NCI-H2171 (cell line): ENCODE results near the gene PDE6B.
"Not testable (repeated sequence)": the region's sequence is repeated elsewhere in the genome, so short reads cannot be mapped to it uniquely, and the experiment has no call there.

ENCODE experiments used
- DNase-seq: peaks from one replicate; lab custom pipeline; 2025; lab: John Stamatoyannopoulos, UW

PDE6B gene

DNA sequence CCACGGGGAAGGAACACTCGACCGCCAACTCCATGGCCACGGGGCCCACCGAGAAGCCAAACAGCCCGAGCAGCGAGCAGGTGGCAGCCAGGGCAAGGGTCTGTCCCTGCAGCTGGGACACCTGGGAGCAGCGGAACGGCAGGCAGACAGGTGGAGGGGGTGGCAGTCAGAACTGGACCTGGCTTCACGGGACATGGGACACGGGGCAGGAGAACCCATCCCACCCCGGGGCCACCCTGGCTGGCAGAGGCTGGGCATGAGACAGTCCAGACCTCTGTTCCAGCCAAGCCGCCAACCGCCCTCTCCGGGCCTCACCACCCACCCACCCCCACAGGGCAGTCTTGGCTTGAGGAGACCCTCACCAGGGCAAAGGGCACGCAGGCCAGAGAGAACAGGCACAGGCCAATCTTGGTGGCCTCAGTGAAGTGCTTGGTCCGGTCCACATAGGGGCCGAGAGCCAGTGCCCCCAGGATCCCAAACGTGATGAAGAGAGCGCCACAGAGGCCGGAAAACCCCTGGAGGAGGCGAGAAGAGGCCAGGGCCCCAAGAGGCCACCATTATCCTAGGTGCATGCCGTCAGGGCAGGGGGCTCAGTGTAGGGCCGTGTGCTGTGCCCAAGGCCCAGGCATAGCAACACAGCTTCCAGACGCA lies 58.0 kb downstream of the PDE6B start:
- DNase-seq, result no peak

DNA sequence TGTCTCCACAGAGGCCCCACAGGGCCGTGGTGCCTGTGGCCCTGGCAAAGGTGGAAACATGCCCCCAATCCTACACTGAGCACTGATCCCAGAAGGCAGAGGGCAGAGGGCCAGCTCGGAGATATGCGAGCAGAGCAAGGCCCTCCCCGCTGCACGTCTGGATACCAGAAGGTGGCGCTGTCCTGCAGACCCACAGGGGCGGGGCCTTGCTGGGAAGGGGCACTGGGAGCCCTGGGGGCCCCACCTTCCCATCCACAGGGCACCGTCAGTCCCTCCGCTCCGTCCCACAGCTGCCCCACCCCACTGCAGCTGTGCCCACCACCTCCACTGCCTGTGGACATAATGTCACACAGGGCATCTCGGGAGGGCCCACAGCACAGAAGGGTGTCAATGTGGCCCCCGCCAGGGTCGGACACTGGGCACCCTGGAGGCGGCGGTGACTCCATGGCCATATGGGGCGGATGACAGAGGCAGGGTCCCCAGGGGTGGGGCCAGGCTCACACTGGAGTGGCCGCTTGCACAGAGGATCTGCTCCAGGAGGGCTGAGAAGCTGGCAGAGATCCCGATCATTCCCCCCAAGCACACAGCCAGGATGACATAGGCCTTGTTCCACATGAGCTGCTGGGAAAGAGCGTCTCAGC lies 58.7 kb downstream of the PDE6B start:
- peak; percentile 14 for DNase-seq

DNA sequence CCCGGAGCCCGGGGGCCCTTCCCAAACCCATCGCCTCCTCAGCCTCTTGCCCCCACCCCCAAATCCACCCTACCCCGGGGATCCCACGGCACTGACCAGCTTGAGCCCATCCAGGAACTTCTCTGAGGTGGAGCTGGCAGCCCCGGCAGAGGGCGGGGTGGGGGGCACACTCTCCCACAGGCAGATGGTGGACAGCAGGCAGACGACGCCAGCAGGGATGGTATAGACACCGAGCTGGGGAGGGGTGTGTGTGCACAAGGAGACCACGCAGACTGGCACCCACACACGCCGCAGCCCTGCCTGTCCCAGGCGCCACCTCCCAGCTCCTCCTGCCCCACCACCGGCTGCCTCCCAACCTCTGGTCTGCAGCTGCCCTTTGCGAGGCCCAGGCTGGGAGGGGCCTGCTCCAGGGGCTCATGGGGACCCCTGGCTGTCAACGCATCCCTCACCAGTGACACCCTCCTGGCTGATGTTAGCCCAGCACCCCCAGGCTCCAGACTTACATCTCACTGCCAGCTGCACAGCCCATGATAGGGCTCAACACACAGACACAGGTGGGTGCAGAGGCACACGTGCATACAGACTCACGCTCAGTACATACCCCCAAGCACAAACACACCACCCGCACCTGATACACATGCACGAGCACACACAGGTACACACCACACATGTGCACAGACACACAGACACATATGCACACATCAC lies 59.4 kb downstream of the PDE6B start:
- no peak for DNase-seq

DNA sequence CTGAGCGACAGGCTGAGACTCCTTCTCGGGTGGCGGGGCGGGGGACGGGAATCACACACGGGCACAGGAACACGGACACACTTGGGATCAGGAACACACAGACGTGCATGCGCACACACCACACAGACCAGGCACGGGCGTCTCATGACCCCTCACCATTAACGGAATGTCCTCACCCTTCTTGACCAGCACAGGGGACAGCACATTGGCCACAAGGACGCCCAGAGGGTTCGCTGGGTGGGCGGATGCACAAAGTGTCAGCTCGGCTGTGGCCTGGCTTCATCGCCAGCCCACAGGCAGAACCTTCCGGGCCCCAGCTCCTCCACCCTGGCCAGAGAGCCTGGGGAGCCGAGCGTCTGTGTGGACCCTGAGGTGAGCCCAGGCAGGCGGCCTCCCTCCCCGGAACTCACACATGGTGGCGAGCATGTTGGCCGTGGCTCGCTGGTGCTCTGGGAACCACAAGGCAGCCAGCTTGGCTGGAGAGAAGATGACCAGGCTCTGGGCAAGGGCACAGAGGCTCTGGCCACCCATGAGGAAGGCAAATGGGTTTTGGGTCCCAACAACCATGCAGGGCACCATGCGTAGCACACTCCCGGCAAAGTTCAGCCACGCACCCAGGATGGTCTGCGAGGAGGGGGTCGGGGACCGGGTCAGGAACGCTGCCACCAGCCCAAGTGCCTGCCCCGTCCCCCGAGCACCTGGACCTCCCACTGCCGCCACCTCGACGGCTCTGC lies 60.5 kb downstream of the PDE6B start:
- no peak for DNase-seq

DNA sequence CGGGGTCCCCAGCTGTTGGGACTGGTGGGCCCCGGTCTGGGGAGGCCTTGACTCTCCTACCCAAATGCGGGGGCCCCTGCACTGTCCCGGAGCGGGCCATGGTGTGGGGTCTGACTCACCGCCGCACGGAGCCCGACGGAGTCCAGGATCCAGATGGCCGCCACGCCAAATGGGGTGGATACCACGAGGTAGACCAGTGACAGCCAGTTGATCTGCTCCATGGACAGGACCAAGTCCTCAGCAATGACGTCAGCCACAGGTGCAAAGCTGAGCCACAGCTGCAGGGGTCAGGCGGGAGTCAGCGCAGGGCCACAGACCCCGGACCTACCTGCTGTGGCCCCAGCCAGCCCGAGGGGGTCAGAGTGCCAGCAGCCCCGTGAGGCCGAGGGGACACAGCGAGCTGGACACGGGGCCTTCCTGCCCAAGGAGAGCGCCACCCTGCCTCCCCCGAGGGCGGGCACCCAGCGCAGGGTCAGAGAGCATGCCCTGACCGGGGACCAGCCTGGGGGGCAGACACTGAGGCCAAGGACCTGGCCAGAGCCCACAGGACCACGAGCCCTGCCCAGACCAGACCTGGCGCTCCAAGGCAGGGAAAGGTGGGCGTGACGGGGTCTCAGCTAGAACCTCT lies 61.2 kb downstream of the PDE6B start:
- no peak for DNase-seq

DNA sequence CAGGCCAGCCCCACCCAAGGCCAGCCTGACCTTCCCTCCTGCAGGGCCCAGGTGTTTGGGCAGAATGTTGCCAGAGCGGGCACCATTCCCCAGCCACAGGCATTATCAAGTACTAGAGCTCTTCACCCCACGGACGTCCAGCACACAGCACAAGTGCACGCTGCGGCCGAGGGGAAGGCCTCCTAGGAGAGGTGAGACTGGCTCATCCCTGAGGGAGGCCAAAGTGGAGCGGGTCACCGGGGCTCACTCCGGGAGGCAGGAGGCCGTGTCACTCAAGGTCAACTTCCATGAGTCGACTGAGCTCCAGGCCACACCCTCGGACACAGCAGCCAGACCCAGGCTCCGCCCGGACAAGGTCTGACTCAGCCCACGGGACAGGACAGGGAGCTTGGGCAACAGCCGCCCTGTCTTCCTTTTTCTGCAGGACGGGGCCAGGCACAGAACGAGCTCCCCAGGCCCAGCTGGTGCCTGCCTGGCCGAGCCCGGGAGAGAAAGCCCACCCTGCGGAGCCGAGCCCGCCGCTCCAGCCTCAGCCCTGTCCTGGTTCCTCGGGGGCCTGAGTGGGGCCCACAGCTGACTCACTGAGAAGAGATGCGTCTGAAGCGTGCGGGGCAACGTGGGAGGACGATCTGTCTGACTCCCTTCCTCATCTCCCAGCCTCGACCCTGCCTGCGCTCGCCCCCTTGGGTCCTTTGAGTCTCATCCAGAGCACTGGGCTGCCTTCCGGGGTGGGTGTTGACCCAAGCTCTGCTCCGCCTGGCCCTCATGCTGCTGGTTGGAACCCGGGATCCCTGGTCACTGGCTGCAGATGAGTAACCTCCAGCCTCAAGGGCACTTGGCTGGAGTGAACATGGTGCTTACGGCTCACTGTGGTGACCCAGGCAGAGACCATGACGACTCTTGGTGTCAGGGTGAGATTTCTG lies 61.9 kb downstream of the PDE6B start:
- no peak for DNase-seq

DNA sequence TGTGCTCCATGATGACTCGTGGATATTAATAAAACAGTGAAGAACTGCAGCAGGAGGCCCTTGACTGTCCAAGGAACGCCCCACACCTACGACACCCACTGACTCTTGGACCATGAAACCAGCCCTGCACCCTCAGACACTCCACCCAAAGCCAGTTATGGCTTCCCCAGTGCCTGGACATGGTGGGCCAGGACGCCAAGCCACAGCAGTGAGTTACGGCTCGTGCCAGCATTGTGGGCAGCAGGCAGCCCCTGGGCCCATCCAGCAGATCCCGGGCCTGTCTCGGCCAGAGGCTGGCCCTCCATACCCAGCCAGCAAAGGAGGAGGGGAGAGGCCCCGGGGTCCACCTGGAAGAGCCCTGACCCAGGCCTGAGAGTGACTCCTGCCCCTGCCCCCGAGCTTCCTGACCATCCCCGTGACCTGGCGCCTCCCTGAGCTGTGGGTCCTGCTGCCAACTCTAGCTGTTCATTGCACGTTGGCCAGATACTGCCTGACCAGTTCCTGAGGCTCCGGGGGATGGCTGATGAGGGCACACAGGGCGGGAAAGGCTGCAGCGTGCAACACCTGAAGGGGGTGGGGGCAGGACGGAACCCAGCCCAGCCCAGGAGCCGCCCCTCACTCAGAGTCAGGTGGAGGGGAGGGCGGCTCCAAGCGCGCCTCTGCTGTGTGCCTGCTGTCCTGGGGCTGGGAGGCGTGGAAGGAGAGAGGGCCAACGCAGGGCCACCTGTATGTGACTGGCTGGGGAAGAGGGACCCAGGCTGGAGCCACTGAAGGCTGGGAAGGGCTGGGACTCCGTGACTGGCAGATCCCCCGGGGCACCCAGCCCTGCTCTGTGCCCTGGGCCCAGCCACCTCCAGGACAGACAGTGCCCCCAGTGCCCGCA lies 62.8 kb downstream of the PDE6B start:
- DNase-seq, result no peak

DNA sequence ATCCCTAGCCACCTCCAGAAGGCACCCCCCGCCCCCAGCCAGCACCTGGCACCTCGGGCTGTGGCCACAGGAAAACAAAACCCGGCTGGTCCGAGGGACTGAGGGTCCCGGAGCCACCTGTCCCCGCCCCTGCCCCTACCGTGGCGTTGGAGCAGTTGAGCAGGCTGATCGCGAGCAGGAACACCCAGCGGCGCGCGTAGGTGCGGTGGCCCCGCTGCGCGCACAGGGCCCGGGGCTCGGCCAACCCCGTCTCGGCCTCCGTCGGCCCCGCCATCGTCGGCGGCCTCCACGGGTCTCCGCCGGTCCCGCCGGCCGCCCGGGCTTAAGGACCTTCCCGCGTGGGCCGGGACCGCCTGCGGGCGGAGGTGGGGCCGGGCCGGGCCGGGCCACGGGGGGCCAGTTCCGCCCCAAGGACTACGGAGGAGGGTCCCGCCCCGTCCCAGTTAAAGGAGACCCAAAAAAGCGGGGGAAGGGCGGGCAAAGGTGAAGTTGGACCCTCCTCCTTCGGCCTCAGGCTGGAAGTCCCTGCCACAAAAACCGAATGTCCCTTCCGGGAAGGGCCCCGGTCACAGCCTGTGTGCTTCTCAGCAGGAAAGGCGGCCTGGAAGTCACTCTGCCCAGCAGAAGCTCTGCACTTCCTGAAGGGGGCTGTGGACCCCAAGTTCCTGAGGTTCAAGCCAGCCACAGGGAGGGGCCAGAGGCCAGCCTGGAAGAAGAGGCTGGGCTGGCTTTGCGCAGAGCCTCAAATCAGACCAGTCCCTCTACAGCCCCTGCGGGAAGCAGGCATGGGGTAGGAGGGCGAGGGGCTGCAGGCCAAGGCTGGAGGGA lies 63.7 kb downstream of the PDE6B start, which contains the start of gene SLC49A3:
SLC49A3 (minus strand) TSS at position 298 of the 828 bp plus-strand sequence; CDS start at position 274, 24 bp downstream.
- no peak for DNase-seq

DNA sequence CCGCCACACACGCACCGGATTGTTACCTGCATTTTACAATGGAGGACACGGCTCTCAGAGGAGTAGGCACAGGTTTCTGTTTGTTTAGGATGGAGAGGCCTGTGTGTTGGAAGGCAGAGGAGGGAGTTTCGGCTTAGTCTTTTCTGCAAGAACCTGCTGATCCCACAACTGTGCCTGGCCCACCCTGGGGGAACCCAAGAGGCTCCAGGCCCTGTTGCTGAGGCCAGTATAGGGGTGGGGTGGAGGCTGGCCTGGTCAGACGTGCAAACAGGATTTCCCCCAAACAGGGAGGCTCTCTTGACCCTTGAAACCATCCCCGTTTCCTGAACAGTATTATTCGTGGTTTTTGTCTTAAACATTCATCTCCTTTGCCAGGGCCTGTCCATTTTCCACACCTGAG lies 64.3 kb downstream of the PDE6B start:
- DNase-seq, result no peak

DNA sequence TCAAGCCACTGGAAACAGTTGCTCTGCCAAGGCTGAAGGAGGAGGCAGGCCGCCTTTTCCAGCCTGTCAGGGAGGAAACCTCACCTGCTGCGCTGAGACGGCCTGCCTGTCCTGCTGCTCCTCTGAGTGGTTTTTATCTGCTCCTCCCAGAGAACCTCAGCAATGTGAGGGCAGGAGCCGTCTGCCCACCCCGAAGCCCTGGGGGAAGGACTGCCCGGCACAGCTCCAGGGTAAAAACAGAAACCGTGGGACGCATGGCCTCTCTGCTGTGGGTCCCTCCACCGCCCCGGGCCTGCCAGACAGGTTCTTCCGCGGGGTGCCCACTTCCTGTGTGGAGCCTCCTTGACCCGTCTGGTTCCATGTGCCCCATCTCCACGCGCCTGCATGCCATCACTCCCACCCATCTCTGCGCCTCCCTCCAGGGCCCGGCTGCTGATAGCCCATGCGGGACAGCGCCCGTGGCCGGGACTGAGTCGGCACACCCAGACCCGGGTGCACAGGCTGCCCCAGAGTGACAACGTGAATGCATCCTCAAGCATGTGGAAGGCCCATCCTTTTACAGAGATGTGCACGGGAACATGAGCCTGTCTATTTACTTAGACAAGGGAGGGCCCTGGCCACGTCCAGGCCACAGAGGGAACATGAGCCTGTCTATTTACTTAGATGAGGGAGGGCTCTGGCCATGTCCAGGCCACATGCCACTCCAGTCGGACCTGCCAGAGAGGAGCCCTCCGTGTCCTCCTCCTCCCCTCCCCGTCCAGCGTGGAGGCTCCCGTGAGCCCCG lies 67.6 kb downstream of the PDE6B start:
- DNase-seq, result no peak

DNA sequence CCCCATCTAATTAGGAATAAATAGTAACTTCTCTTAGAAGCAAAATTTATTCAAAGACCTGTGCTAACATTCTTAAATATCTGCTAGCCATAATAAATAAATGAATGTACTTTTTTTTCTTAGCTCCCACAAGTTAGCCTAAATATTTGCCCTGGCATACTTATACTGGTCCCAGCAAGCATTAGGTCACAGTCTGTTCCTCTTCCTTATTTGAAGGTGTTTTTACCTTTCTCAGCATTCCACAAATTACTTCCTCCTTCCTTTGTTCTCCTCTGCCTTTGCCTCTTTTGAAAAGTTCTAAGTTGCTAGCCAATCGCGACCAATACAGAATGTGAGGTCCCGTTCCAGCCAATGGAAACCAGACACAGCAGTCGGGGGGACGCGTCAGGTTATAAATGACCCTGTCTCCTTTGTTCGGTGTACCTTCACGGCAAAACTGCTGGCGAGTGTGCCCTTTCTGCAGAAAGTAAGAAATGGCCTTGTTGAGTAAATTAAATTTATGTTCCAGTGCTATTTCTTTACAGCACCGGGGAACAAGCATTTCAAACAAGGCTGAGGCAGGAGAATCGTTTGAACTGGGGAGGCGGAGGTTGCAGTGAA lies 69.1 kb downstream of the PDE6B start:
- not testable (repeated sequence) for DNase-seq

DNA sequence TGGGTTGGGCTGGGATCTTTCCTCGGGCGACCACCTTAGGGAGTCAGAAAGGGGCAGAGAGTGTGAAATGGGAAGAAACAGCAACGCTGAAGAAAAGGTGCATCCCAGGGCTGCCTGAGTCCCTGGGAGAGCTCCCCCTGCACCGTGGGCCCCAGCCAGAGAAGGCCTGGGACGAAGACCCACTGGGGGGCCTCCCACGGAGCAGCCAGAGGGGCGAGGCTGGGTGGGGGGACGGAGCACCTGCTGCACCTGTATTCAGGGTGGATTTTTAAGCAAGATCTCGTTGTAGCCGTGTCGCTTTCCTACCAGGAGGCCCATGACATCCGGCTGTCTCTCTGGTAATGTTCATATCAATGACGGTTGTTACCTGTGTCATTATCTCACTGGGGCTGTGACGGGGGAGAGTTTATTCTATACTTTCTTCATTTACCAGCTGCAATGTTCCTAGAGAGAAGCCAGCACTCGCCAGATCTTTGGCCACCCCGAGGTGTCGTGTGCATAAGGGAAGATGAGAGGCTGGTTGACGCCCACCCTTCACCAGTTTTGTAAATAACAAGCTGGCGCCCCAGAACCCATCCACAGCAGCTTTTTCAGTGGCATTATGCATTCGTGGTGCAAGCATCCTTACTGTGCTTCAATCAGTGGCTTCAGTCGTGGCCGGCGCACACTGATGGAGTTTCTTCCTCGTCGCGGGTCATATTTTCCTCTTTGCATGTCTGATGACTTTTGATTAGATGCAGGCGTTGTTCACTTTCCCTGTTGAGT lies 74.6 kb downstream of the PDE6B start:
- no peak for DNase-seq

DNA sequence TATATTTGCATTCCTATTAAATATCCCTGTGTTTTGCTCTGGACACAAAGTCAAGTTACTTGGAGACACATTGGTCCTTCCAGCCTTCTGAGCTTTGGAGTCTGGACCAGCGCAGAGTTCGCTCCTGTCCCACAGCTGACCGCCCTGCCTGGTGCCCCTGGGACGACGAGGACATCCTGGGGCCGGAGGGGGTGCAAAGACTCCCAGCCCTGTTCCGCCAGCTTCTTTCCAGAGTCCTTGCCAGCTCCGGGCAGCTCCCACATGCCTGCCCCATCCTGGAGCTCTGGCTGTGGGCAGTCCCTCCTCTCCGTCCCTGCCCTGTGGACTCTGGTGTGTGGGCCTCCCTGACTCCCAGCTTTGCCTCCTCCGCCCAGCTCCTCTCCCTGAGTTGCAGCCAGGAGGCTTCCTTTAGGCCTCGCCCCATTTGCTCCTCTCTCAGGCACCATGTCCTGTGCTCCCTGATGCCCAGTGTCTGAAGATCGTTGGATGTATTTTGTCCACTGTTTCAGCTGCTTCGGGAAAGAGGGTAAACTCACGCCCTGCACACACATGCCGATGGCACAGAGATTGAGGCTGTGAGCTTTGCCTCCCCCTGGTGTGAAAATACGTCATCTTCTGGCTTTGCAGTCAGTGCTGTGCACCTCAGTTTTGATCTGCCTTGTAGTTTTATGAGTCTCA lies 75.4 kb downstream of the PDE6B start:
- DNase-seq, result no peak

DNA sequence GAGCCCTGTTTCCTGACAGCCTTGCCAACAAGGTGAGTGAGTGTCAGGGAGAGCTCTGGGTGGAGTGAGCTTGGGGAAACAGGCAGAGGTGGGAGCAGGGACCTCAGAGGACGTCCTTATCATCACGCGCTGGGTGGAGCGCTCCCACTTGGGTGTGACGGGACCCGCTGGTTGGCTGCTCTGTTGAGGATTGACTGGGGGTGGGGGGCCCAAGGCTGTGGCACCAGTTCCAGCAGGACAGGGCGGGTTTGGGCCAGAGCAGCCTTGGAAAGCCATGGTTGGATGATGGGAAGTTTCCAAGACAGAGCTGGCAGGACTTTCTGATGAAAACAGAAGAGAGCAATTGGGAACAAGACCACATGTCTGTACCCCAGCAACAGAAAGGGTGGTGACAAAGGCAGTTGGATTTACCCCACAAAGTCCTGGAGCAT lies 77.3 kb downstream of the PDE6B start:
- DNase-seq, result no peak

DNA sequence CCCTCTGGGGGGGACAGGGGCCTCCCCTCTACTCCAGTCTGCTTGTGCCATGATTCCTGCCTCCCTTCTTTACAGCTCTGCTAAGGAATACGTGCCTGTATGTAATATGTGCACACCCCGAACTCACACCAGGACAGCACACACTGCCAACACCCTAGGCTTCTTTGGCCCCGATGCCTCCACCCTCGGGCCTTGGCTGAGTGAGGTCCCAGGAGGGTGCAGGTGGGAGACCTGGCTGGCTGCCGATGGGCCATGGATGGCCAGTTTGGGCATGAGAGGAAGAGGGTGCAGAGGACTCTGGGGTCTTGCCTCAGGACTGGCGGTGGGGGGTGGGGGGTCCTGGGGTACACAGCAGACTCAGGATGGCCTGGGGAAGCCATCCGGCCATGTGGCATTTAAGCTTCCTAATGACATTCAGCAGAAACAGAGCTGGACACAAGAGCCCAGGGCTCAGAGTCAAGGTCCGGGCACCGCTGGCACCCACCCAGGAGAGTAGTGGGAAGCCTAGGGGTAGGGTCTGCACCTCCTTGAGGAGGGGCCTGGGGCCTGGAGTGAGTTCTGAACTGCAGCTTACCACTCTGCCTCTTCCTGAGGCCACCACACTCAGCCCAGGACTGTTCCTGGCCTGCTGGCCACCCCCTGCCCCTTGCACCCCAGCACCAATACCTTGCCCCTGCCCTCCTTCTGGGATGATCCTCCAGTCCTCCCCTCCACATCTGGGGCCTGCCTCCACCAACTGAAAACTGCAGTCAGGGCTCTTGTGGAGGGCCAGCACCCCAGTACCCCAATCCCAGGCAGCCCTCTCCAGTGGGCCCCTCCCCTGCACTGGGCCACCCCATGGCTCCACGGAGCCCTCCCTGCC lies 78.2 kb downstream of the PDE6B start:
- DNase-seq, result no peak
